ENCODE measurements around the gene MREG.
"Not testable (repeated sequence)": the region's sequence is repeated elsewhere in the genome, so short reads cannot be mapped to it uniquely, and the experiment has no call there.

MREG gene

GRCh38 chr2:216021768-216022565, 8.6 kb upstream of the MREG start:
- in situ Hi-C loops (cut with MboI; ENCODE audit: low sequenced_read_pairs), result no loop called here

- in situ Hi-C loops (cut with MboI; ENCODE audit: low sequenced_read_pairs), result no loop called here
These were observed 5.4 kb upstream of the MREG start for GRCh38 chr2:216018709-216019108.

GRCh38 chr2:216017365-216017764, 4.0 kb upstream of the MREG start:
- in situ Hi-C loops (cut with MboI; ENCODE audit: low sequenced_read_pairs), result no loop called here

GRCh38 chr2:216016581-216016980, 3.2 kb upstream of the MREG start:
- in situ Hi-C loops (cut with MboI; ENCODE audit: low sequenced_read_pairs), result no loop called here

- in situ Hi-C loops (cut with MboI; ENCODE audit: low sequenced_read_pairs), result no loop called here
These were observed 2.5 kb upstream of the MREG start for GRCh38 chr2:216015722-216016464.

GRCh38 chr2:216014986-216015385, 1.6 kb upstream of the MREG start:
- in situ Hi-C loops (cut with MboI; ENCODE audit: low sequenced_read_pairs), result no loop called here

- in situ Hi-C loops (cut with MboI; ENCODE audit: low sequenced_read_pairs), result no loop called here
These were observed 655 bp upstream of the MREG start for GRCh38 chr2:216014006-216014405.

- in situ Hi-C loops (cut with MboI; ENCODE audit: low sequenced_read_pairs), result no loop called here
These were observed 596 bp downstream of the MREG start for GRCh38 chr2:216012830-216013079.

GRCh38 chr2:216012133-216012829, 1.1 kb downstream of the MREG start:
- in situ Hi-C loops (cut with MboI; ENCODE audit: low sequenced_read_pairs), result no loop called here

- in situ Hi-C loops (cut with MboI; ENCODE audit: low sequenced_read_pairs), result not testable (repeated sequence)
These were observed 4.1 kb downstream of the MREG start for GRCh38 chr2:216009215-216009614.

- in situ Hi-C loops (cut with MboI; ENCODE audit: low sequenced_read_pairs), result no loop called here
These were observed 5.0 kb downstream of the MREG start for GRCh38 chr2:216008387-216008786.

- in situ Hi-C loops (cut with MboI; ENCODE audit: low sequenced_read_pairs), result no loop called here
These were observed 7.1 kb downstream of the MREG start for GRCh38 chr2:216006164-216006663.

GRCh38 chr2:216004697-216005283, 8.6 kb downstream of the MREG start:
- in situ Hi-C loops (cut with MboI; ENCODE audit: low sequenced_read_pairs), result no loop called here

GRCh38 chr2:216003876-216004696, 9.3 kb downstream of the MREG start:
- in situ Hi-C loops (cut with MboI; ENCODE audit: low sequenced_read_pairs), result no loop called here

- in situ Hi-C loops (cut with MboI; ENCODE audit: low sequenced_read_pairs), result no loop called here
These were observed 10.7 kb downstream of the MREG start for GRCh38 chr2:216002693-216003092.

- in situ Hi-C loops (cut with MboI; ENCODE audit: low sequenced_read_pairs), result no loop called here
These were observed 11.2 kb downstream of the MREG start for GRCh38 chr2:216002101-216002678.

- in situ Hi-C loops (cut with MboI; ENCODE audit: low sequenced_read_pairs), result no loop called here
These were observed 11.9 kb downstream of the MREG start for GRCh38 chr2:216001216-216002100.

- in situ Hi-C loops (cut with MboI; ENCODE audit: low sequenced_read_pairs), result no loop called here
These were observed 14.7 kb downstream of the MREG start for GRCh38 chr2:215998636-215999035.

GRCh38 chr2:215997219-215997618, 16.1 kb downstream of the MREG start:
- in situ Hi-C loops (cut with MboI; ENCODE audit: low sequenced_read_pairs), result no loop called here

Data from hTERT RPE-1 (cell line).